AG04450 (cell line): ENCODE data around the gene EIF5AL1. TPM values are rescaled to one million over a fixed set of nuclear protein-coding genes. Genes with fewer than 3 reads are reported as not detected.

Source experiments
- CTCF ChIA-PET: fragments of 300-600, 350-600 bp; formaldehyde crosslinking; extraction: SDS; loops from one replicate; lab custom pipeline; 2022; ENCODE audit warnings: antibody characterized with exemption, inconsistent platforms; lab: Charles Lee
- POLR2A ChIA-PET: fragments of 350-600 bp; formaldehyde crosslinking; extraction: SDS; loops from one replicate; lab custom pipeline; 2021; ENCODE audit warnings: antibody characterized with exemption, inconsistent platforms; lab: Yijun Ruan, JAX
- DNase-seq: peaks from one replicate; pipeline ENCODE4 v3.0.0-alpha.2; 2011; ENCODE audit warnings: low read depth, low spot score
- H3K27ac ChIP-seq: one replicate; pipeline ENCODE4 v1.5.1; 2012; ENCODE audit warnings: low read depth, low read length, control low read depth
- H3K27me3 ChIP-seq: one replicate; pipeline ENCODE4 v1.6.0; 2012; ENCODE audit warnings: low read length; ENCODE audit not compliant: control insufficient read depth, insufficient read depth
- H3K4me3 ChIP-seq: 2 replicates; pipeline ENCODE4 v1.5.1; 2011; ENCODE audit warnings: mild to moderate bottlenecking, low read depth, low read length, control low read depth
- H3K9me3 ChIP-seq: 2 replicates; pipeline ENCODE4 v1.5.1; 2012; ENCODE audit warnings: low read length; ENCODE audit not compliant: control insufficient read depth, insufficient read depth
- polyA plus RNA-seq: library from polyadenylated mRNA; depleted of rRNA; stranded (reverse); fragments of >200 nt; gene quantifications from 2 replicates; pipeline ENCODE4 v1.2.3, GENCODE V29; 2011; rRNA removed
- small RNA-seq: library from RNA; depleted of rRNA; stranded (forward); fragments of <200 nt; gene quantifications from one replicate; pipeline ENCODE3, GENCODE V24; 2012; ENCODE audit warnings: low read depth; ENCODE audit not compliant: insufficient read length
- TF ChIP-seq, protein P1 (sequence below): IDR thresholded peaks from 2 replicates; pipeline ENCODE4 v1.5.1; 2011; ENCODE audit warnings: low read depth, low read length, control low read depth, inconsistent platforms

Gene EIF5AL1
- polyA plus RNA-seq, 1 experiment = 1.1 TPM

DNA sequence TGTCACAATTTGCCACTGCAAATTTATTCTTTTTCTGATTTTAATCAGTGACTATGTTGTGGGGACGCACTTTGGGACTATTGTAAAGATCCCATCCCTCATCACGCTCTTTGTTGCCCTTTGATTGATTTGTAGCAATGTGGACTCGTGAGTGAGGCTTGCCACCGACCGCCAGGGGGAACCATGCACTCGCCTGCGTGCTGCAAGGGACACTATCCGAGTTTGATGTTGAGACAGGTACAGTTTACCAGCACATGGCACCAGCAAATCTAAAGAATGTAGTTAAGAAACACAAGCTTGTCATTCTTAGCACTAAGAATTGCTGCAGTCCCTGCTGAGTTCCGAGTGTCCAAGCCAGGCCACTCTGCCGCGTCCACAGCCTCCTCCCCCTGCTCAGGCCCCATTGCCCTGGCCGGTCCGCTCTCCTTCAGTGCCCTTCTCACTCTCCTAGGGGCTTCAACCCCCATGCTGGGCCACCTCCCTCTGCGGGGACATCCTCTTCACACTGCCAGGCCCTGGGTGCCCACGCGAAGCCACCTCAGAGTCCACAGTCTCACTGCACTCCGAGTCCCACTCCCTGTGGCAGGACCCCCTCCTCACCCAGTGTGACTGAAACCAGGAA, 49.9 kb downstream of the EIF5AL1 start:
- POLR2A ChIA-PET = no interaction called here
- CTCF ChIA-PET = interaction anchor here (0.6 to 1.6 kb wide), 11 partner anchors 8 to 496 kb away, joined by 3 to 5 read pairs (median 3); no protein-coding TSS in a partner anchor
- DNase-seq = peak; percentile 13
- Histone ChIP-seq H3K27ac (no peak overlapping the region), H3K27me3 (peaks cover 14% of the 10 kb centered on the region), H3K9me3 (no peaks in the 10 kb centered on the region), H3K4me3 (no peak overlapping the region)
- TF ChIP-seq, protein P1, sequence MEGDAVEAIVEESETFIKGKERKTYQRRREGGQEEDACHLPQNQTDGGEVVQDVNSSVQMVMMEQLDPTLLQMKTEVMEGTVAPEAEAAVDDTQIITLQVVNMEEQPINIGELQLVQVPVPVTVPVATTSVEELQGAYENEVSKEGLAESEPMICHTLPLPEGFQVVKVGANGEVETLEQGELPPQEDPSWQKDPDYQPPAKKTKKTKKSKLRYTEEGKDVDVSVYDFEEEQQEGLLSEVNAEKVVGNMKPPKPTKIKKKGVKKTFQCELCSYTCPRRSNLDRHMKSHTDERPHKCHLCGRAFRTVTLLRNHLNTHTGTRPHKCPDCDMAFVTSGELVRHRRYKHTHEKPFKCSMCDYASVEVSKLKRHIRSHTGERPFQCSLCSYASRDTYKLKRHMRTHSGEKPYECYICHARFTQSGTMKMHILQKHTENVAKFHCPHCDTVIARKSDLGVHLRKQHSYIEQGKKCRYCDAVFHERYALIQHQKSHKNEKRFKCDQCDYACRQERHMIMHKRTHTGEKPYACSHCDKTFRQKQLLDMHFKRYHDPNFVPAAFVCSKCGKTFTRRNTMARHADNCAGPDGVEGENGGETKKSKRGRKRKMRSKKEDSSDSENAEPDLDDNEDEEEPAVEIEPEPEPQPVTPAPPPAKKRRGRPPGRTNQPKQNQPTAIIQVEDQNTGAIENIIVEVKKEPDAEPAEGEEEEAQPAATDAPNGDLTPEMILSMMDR = peak; percentile 95

DNA sequence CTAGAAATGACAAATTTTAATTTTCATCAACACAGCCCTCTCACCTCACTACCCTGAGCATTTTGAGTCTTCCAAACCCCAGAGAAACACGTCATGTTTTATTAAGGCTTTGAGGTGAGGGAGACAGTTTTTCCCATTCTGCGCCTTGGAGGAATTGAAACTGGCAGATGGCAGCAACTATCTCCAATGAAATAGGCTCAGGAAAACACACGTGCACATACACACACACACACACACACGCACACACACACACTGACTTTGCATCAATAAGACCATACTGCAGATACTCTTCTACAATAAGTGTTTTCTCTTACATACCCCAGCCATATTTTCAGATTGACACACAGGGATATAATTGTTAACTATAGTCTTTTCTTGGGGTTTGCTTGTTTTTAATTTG, 51.1 kb downstream of the EIF5AL1 start:
- CTCF ChIA-PET = interaction anchor here (0.7 to 1.5 kb wide), 7 partner anchors 8 to 483 kb away, joined by 3 to 5 read pairs (median 4); no protein-coding TSS in a partner anchor

More for the DNA sequence above, 51.1 kb downstream of the EIF5AL1 start:
- Histone ChIP-seq H3K9me3 (no peaks in the 10 kb centered on the region), H3K27ac (no peak overlapping the region), H3K4me3 (no peak overlapping the region), H3K27me3 (peaks cover 17% of the 10 kb centered on the region)
- no peak for DNase-seq
- TF ChIP-seq, protein P1 = no peak
- POLR2A ChIA-PET = no interaction called here

Small RNA genes within 50 kb of the gene (small RNA-seq; reads per million reads assigned to genes)
- gene BX248123.2 = not detected
- not detected for gene RPS12P18

Other genes with a start within 250 kb of the EIF5AL1 start
- gene PPIF, start 165.1 kb upstream of the EIF5AL1 start, polyA plus RNA-seq = 68.6 and 77.2 TPM in 2 replicates
- 37.4 and 46.0 TPM in 2 replicates for gene ZCCHC24, start 66.9 kb upstream of the EIF5AL1 start, polyA plus RNA-seq
- not detected in 2 replicates for gene SFTPA2, start 47.9 kb downstream of the EIF5AL1 start, polyA plus RNA-seq
- gene SFTPA1, start 98.4 kb downstream of the EIF5AL1 start, polyA plus RNA-seq = not detected in 2 replicates
- gene NUTM2B, start 190.7 kb downstream of the EIF5AL1 start, polyA plus RNA-seq = 0.11 TPM in 1 of 2 replicates, not detected in the other